Measurements from ENCODE around the gene HNRNPA3.
A peak's percentile ranks its signal among the peaks of the same experiment; 100 is the strongest.
"Not testable (repeated sequence)": the region's sequence is repeated elsewhere in the genome, so short reads cannot be mapped to it uniquely, and the experiment has no call there.

HNRNPA3 gene

GRCh38 chr2:177212106-177212890 is at the start of gene HNRNPA3:
HNRNPA3 (plus strand) TSS chr2:177212794; CDS start chr2:177212800, 6 bp downstream.
- H3K4me3 ChIP-seq (ENCODE audit: low read depth, low read length), result peak within 1 kb of the TSS; percentile 82
- DNase-seq (ENCODE audit: low read depth), result peak; percentile 97

GRCh38 chr2:177164131-177164530 is 48.5 kb upstream of the HNRNPA3 start:
- no peak for DNase-seq (ENCODE audit: low read depth)
- H3K4me3 ChIP-seq (ENCODE audit: low read depth, low read length), result peak overlapping the region; percentile 28

- no peak for DNase-seq (ENCODE audit: low read depth)
- peak overlapping the region; percentile 28 for H3K4me3 ChIP-seq (ENCODE audit: low read depth, low read length)
Measured at GRCh38 chr2:177164584-177165052, 48.0 kb upstream of the HNRNPA3 start.

GRCh38 chr2:177165061-177165583 is 47.5 kb upstream of the HNRNPA3 start:
- peak overlapping the region; percentile 21 for H3K4me3 ChIP-seq (ENCODE audit: low read depth, low read length)
- DNase-seq (ENCODE audit: low read depth), result no peak

- H3K4me3 ChIP-seq (ENCODE audit: low read depth, low read length), result no peak overlapping the region
- no peak for DNase-seq (ENCODE audit: low read depth)
Measured at GRCh38 chr2:177165721-177166711, 46.6 kb upstream of the HNRNPA3 start.

- no peak for DNase-seq (ENCODE audit: low read depth)
- H3K4me3 ChIP-seq (ENCODE audit: low read depth, low read length), result no peak overlapping the region
Measured at GRCh38 chr2:177169810-177170514, 42.6 kb upstream of the HNRNPA3 start.

- no peak overlapping the region for H3K4me3 ChIP-seq (ENCODE audit: low read depth, low read length)
- DNase-seq (ENCODE audit: low read depth), result no peak
Measured at GRCh38 chr2:177171418-177171865, 41.2 kb upstream of the HNRNPA3 start.

- DNase-seq (ENCODE audit: low read depth), result no peak
- no peak overlapping the region for H3K4me3 ChIP-seq (ENCODE audit: low read depth, low read length)
Measured at GRCh38 chr2:177172034-177172880, 40.3 kb upstream of the HNRNPA3 start.

- H3K4me3 ChIP-seq (ENCODE audit: low read depth, low read length), result no peak overlapping the region
Measured at GRCh38 chr2:177174486-177174885, 38.1 kb upstream of the HNRNPA3 start.

GRCh38 chr2:177175917-177176668 is 36.5 kb upstream of the HNRNPA3 start:
- DNase-seq (ENCODE audit: low read depth), result no peak
- no peak overlapping the region for H3K4me3 ChIP-seq (ENCODE audit: low read depth, low read length)

More at GRCh38 chr2:177174486-177174885, 38.1 kb upstream of the HNRNPA3 start:
- DNase-seq (ENCODE audit: low read depth), result no peak

- no peak overlapping the region for H3K4me3 ChIP-seq (ENCODE audit: low read depth, low read length)
- no peak for DNase-seq (ENCODE audit: low read depth)
Measured at GRCh38 chr2:177178797-177179196, 33.8 kb upstream of the HNRNPA3 start.

GRCh38 chr2:177179227-177179626 is 33.4 kb upstream of the HNRNPA3 start:
- no peak overlapping the region for H3K4me3 ChIP-seq (ENCODE audit: low read depth, low read length)
- DNase-seq (ENCODE audit: low read depth), result no peak

- DNase-seq (ENCODE audit: low read depth); H3K4me3 ChIP-seq (ENCODE audit: low read depth, low read length): not testable (repeated sequence)
Measured at GRCh38 chr2:177179671-177180070, 32.9 kb upstream of the HNRNPA3 start.

GRCh38 chr2:177180269-177181000 is 32.2 kb upstream of the HNRNPA3 start:
- no peak for DNase-seq (ENCODE audit: low read depth)
- no peak overlapping the region for H3K4me3 ChIP-seq (ENCODE audit: low read depth, low read length)

GRCh38 chr2:177183860-177184259 is 28.7 kb upstream of the HNRNPA3 start:
- no peak overlapping the region for H3K4me3 ChIP-seq (ENCODE audit: low read depth, low read length)
- DNase-seq (ENCODE audit: low read depth), result no peak

- H3K4me3 ChIP-seq (ENCODE audit: low read depth, low read length), result no peak overlapping the region
- no peak for DNase-seq (ENCODE audit: low read depth)
Measured at GRCh38 chr2:177184606-177185005, 28.0 kb upstream of the HNRNPA3 start.

GRCh38 chr2:177186038-177186437 is 26.6 kb upstream of the HNRNPA3 start:
- not testable (repeated sequence) for DNase-seq (ENCODE audit: low read depth); H3K4me3 ChIP-seq (ENCODE audit: low read depth, low read length)
